ENCODE results near the gene PCSK5. TPM values are rescaled to one million over a fixed set of nuclear protein-coding genes. Genes with fewer than 3 reads are reported as not detected.

Gene PCSK5
- total RNA-seq, 1 experiment from 2014 or later: 7.5 TPM

DNA sequence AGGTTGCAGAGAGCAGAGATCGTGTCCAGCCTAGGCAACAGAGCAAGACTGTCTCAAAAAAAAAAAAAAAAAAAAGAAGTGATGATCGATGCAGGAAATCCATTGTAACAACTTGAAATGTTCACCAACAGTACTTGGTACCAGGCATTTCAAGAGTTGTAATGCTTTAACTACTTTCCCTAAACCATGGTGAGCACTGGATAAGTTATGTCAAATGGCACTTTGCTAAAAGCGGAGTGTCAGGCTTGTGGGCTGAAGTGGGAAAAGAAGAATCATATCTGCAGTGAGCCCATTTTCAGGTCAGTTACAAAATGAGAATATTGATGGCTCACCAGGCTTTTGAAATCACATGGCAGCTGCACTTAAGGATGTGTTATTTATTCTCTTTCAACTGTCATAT, 301.5 kb downstream of the PCSK5 start:
- Histone ChIP-seq H2BK15ac (ENCODE audit: low read depth, low read length) (no peak overlapping the region), H3K27ac (ENCODE audit: insufficient read length, low read depth, low read length) (no peak overlapping the region), H3K9ac (ENCODE audit: extremely low read depth, insufficient read length, low read length) (no peak overlapping the region), H3K14ac (ENCODE audit: insufficient read depth, low read length) (no peak overlapping the region), H3K79me1 (ENCODE audit: insufficient read depth, low read depth, low read length, poor library complexity, severe bottlenecking) (no peaks in the 10 kb centered on the region), H2BK20ac (ENCODE audit: low read depth, low read length, poor library complexity, severe bottlenecking) (no peak overlapping the region), H3K4me2 (ENCODE audit: insufficient read depth, insufficient read length, low read length) (no peak overlapping the region), H3K27me3 (ENCODE audit: insufficient read depth, low read length) (no peaks in the 10 kb centered on the region), H2BK120ac (ENCODE audit: low read depth, low read length, poor library complexity, severe bottlenecking) (no peak overlapping the region), H3K9me3 (ENCODE audit: control insufficient read depth, low read depth, low read length) (no peaks in the 10 kb centered on the region), H2BK12ac (ENCODE audit: insufficient read length, low read depth, low read length) (no peak overlapping the region), H3K18ac (ENCODE audit: insufficient read length, low read depth, low read length) (no peak overlapping the region), H2AK5ac (ENCODE audit: insufficient read length, low read length) (no peak overlapping the region), H3K4ac (ENCODE audit: low read depth, low read length) (no peak overlapping the region), H2BK5ac (ENCODE audit: insufficient read length, low read length) (no peak overlapping the region), H3K56ac (ENCODE audit: insufficient read length, low read depth, low read length) (no peak overlapping the region), H3K23ac (ENCODE audit: insufficient read length, low read depth, low read length) (no peak overlapping the region), H4K20me1 (ENCODE audit: control insufficient read depth, insufficient read depth, insufficient read length) (no peaks in the 10 kb centered on the region), H2AFZ (ENCODE audit: low read length) (no peak overlapping the region), H4K5ac (ENCODE audit: insufficient read length, low read depth, low read length) (no peak overlapping the region), H3K23me2 (ENCODE audit: insufficient read length, low read depth, low read length, poor library complexity, severe bottlenecking) (no peaks in the 10 kb centered on the region), H4K8ac (replicated peaks; ENCODE audit: insufficient read length, low read depth, low read length) (no peak overlapping the region), H4K91ac (ENCODE audit: insufficient read length, low read depth, low read length) (no peak overlapping the region), H3T11ph (ENCODE audit: low read length) (no peak overlapping the region), H3K79me2 (ENCODE audit: insufficient read depth, low read length) (no peaks in the 10 kb centered on the region), H3K4me1 (ENCODE audit: insufficient read depth, low read length) (no peaks in the 10 kb centered on the region)
- no peak overlapping the region for H3K27ac Mint-ChIP-seq
- peaks cover 0 to 2% (median 0%) of the 10 kb centered on the region in 3 experiments; a peak in 1 of 7 replicates for H3K36me3 Mint-ChIP-seq (ENCODE audit: insufficient read depth in 1 of 3, low read depth in 3 of 3)
- no peaks in the 10 kb centered on the region for H3K27me3 Mint-ChIP-seq (ENCODE audit: low read depth)
- H3K4me3 Mint-ChIP-seq: no peak overlapping the region
- H3K4me1 Mint-ChIP-seq: no peaks in the 10 kb centered on the region
- no peaks in the 10 kb centered on the region for H3K9me3 Mint-ChIP-seq
- no peak for DNase-seq
- WGBS (ENCODE audit: extremely low coverage, insufficient read length, low lambda C conversion rate): no CpG with 5 or more reads among the region's 3 CpGs
- no peak for TF ChIP-seq CTCF (conservative IDR thresholded peaks at IDR 0.05)

Measured in H9 (cell line).